Loucy (cell line): Measurements from ENCODE around the gene EML2.

ENCODE experiments used
- EZH2phosphoT487 ChIP-seq: fragments of 200-600 bp; IDR thresholded peaks from 2 replicates; pipeline ENCODE4 v1.6.1; 2018; ENCODE audit warnings: antibody characterized with exemption, mild to moderate bottlenecking, moderate library complexity, borderline replicate concordance
- TF ChIP-seq, protein P1 (sequence below): fragments of 200-600 bp; sonication (generic); conservative IDR thresholded peaks from 2 replicates; pipeline ENCODE4 v1.5.1; 2014; ENCODE audit warnings: mild to moderate bottlenecking, antibody characterized with exemption, low read length

DNA sequence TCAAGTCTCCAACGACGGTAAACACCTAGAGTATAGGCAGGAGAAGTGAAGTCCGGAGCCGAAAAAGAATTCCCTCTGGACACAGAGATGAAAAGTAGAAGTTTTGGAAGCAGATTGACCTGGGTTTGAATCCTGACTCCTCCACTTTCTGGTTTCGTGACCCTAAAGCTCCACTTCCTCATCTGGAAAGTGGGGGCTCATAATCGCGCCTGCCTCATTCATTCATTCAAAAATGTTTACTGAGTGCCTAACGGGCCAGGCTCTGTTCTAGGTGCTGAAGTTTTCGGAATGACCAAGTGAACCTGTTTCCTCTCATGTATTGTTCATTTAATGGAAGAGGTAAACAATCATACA, 7.1 kb upstream of the EML2 start:
- TF ChIP-seq, protein P1, sequence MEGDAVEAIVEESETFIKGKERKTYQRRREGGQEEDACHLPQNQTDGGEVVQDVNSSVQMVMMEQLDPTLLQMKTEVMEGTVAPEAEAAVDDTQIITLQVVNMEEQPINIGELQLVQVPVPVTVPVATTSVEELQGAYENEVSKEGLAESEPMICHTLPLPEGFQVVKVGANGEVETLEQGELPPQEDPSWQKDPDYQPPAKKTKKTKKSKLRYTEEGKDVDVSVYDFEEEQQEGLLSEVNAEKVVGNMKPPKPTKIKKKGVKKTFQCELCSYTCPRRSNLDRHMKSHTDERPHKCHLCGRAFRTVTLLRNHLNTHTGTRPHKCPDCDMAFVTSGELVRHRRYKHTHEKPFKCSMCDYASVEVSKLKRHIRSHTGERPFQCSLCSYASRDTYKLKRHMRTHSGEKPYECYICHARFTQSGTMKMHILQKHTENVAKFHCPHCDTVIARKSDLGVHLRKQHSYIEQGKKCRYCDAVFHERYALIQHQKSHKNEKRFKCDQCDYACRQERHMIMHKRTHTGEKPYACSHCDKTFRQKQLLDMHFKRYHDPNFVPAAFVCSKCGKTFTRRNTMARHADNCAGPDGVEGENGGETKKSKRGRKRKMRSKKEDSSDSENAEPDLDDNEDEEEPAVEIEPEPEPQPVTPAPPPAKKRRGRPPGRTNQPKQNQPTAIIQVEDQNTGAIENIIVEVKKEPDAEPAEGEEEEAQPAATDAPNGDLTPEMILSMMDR = no peak
- TF ChIP-seq EZH2phosphoT487 = no peak
